Measurements from ENCODE around the gene SH2D6.

Gene SH2D6

DNA sequence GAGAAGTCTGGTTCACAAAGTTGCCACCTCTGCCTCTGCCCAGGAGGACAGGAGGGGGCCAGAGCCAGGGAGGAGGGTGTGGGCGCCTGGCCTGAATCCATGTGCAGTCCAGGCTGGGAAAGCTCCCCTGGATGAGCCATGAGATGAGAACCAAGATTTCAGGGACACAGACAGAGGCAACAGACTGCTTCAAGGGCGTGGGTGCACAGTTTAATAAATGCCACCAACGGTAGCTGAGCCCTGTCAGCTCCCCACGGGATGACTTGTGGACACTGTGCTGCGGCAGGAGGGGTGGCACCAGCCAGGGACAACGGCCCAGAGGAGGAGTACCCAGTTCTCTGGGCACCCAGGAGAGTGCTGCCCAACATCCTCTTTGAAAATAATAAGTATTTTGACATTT is 23.5 kb upstream of the SH2D6 start:
- H3K27ac ChIP-seq (ENCODE audit: low read depth, low read length) = no peak overlapping the region
- H4K20me1 ChIP-seq (ENCODE audit: low read depth, low read length) = no peaks in the 10 kb centered on the region
- no peaks in the 10 kb centered on the region for H3K79me2 ChIP-seq (ENCODE audit: insufficient read depth, low read length)
- no peak overlapping the region for H3K4me3 ChIP-seq (ENCODE audit: insufficient read depth, low read length, poor library complexity, severe bottlenecking)
- H3K9ac ChIP-seq (ENCODE audit: low read length) = no peak overlapping the region
- no peak overlapping the region for H2AFZ ChIP-seq (ENCODE audit: low read depth, low read length, severe bottlenecking)
- TF ChIP-seq, protein P1, sequence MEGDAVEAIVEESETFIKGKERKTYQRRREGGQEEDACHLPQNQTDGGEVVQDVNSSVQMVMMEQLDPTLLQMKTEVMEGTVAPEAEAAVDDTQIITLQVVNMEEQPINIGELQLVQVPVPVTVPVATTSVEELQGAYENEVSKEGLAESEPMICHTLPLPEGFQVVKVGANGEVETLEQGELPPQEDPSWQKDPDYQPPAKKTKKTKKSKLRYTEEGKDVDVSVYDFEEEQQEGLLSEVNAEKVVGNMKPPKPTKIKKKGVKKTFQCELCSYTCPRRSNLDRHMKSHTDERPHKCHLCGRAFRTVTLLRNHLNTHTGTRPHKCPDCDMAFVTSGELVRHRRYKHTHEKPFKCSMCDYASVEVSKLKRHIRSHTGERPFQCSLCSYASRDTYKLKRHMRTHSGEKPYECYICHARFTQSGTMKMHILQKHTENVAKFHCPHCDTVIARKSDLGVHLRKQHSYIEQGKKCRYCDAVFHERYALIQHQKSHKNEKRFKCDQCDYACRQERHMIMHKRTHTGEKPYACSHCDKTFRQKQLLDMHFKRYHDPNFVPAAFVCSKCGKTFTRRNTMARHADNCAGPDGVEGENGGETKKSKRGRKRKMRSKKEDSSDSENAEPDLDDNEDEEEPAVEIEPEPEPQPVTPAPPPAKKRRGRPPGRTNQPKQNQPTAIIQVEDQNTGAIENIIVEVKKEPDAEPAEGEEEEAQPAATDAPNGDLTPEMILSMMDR (IDR thresholded peaks at IDR 0.05; ENCODE audit: insufficient read depth, low read length, poor library complexity, severe bottlenecking) = no peak
- no peak for TF ChIP-seq EZH2phosphoT487 (conservative IDR thresholded peaks at IDR 0.05; ENCODE audit: low read length)
- no peak overlapping the region for H3K4me2 ChIP-seq (ENCODE audit: low read depth, low read length, poor library complexity, severe bottlenecking)
- no peaks in the 10 kb centered on the region for H3K36me3 ChIP-seq (ENCODE audit: low read length)
- H3K9me3 ChIP-seq (ENCODE audit: insufficient read depth, low read length) = no peaks in the 10 kb centered on the region
- H3K9me2 ChIP-seq (replicated peaks; ENCODE audit: insufficient read depth, low read length) = no peaks in the 10 kb centered on the region
- H3F3A ChIP-seq (ENCODE audit: insufficient read depth) = no peaks in the 10 kb centered on the region
- no peaks in the 10 kb centered on the region for H3K27me3 ChIP-seq (ENCODE audit: low read length)

DNA sequence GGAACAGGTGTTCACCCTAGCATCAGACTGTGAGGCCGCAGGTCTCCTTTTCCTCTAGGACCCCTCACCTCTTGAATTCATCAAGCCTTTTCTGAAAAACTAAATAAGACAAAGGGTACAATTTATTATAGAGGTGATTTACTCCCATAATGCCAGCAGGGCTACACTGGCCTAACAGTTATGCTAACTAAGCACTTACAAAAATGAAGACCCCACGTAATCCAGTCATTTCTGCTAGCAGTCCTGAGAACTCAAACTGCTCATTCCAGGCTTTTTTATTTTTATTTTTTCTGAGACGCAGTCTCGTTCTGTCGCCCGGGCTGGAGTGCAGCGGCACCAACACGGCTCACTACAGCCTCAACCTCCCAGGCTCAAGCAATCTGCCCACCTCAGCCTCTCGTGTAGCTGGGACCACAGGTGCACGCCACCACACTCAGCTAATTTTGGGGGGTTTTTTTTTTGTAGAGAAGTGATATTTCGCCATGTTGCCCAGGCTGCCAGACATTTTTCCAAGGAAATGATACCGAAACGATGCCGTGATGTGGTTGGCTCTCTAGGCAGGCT is 22.5 kb upstream of the SH2D6 start:
- Histone ChIP-seq H3K4me3 (ENCODE audit: insufficient read depth, low read length, poor library complexity, severe bottlenecking) (no peak overlapping the region), H3K27me3 (ENCODE audit: low read length) (no peaks in the 10 kb centered on the region), H3K27ac (ENCODE audit: low read depth, low read length) (no peak overlapping the region), H2AFZ (ENCODE audit: low read depth, low read length, severe bottlenecking) (no peak overlapping the region), H3K9me3 (ENCODE audit: insufficient read depth, low read length) (no peaks in the 10 kb centered on the region), H3K79me2 (ENCODE audit: insufficient read depth, low read length) (no peaks in the 10 kb centered on the region), H3K36me3 (ENCODE audit: low read length) (no peaks in the 10 kb centered on the region), H4K20me1 (ENCODE audit: low read depth, low read length) (no peaks in the 10 kb centered on the region), H3K9ac (ENCODE audit: low read length) (no peak overlapping the region), H3K4me2 (ENCODE audit: low read depth, low read length, poor library complexity, severe bottlenecking) (no peak overlapping the region), H3K9me2 (replicated peaks; ENCODE audit: insufficient read depth, low read length) (no peaks in the 10 kb centered on the region), H3F3A (ENCODE audit: insufficient read depth) (no peaks in the 10 kb centered on the region)
- TF ChIP-seq, protein P1 (IDR thresholded peaks at IDR 0.05; ENCODE audit: insufficient read depth, low read length, poor library complexity, severe bottlenecking) = no peak
- TF ChIP-seq EZH2phosphoT487 (conservative IDR thresholded peaks at IDR 0.05; ENCODE audit: low read length) = no peak

DNA sequence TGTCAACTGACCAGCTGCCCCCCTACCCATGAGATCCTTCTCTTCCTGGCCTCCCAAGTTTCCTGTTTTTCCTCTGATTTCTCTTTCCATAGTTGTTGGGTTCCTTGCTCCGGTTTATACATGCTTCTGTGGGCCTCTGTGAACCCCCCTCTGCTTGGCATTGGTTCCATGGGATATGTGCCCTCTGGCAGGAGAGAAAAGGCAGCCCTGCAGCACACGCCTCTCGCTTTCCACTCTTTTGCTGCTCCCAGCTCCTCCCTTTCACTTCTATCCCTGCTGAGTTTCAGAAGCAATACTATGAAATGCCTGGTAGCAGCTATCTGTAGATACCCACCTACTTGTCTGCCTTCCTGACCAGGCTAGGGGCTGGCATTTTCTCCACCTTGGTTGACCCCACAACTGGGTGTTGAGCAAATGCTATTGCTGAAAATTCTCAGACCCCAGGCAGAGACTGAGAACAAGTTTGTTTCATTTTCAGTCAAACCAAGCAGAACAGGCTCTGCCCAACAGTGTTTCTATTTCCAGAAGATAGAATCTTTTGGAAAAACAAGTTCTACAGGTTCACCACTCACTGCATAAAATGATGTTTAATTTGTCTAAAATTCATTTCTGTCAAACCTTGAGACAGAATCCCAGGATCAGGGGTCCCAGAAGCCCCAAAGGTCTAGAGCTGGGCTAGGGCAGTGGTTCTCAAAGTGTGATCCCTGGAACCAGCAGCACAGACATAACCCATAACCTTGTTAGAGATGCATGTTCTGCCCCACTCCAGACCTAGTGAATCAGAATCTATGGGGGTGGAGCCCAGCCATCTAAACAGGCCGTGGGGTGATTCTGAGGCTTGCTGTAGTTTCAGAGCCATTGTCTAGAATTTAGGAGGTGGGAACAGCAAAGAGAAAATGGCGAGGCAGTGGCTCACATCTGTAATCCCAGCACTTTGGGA is 21.7 kb upstream of the SH2D6 start:
- no peak overlapping the region for H3K27ac ChIP-seq (ENCODE audit: low read depth, low read length)
- TF ChIP-seq, protein P1 (IDR thresholded peaks at IDR 0.05; ENCODE audit: insufficient read depth, low read length, poor library complexity, severe bottlenecking) = no peak
- no peak for TF ChIP-seq EZH2phosphoT487 (conservative IDR thresholded peaks at IDR 0.05; ENCODE audit: low read length)
- no peaks in the 10 kb centered on the region for H3K36me3 ChIP-seq (ENCODE audit: low read length)

More for the DNA sequence above, 21.7 kb upstream of the SH2D6 start:
- H2AFZ ChIP-seq (ENCODE audit: low read depth, low read length, severe bottlenecking) = no peak overlapping the region
- no peak overlapping the region for H3K4me3 ChIP-seq (ENCODE audit: insufficient read depth, low read length, poor library complexity, severe bottlenecking)
- H3K27me3 ChIP-seq (ENCODE audit: low read length) = no peaks in the 10 kb centered on the region
- H3K79me2 ChIP-seq (ENCODE audit: insufficient read depth, low read length) = no peaks in the 10 kb centered on the region
- no peak overlapping the region for H3K4me2 ChIP-seq (ENCODE audit: low read depth, low read length, poor library complexity, severe bottlenecking)
- no peaks in the 10 kb centered on the region for H4K20me1 ChIP-seq (ENCODE audit: low read depth, low read length)
- H3K9ac ChIP-seq (ENCODE audit: low read length) = no peak overlapping the region
- H3F3A ChIP-seq (ENCODE audit: insufficient read depth) = no peaks in the 10 kb centered on the region
- no peaks in the 10 kb centered on the region for H3K9me3 ChIP-seq (ENCODE audit: insufficient read depth, low read length)
- no peaks in the 10 kb centered on the region for H3K9me2 ChIP-seq (replicated peaks; ENCODE audit: insufficient read depth, low read length)

Data from SU-DHL-6 (cell line).